Caco-2 (cell line): ENCODE data around the gene KSR2. TPM values are rescaled to one million over a fixed set of nuclear protein-coding genes. Genes with fewer than 3 reads are reported as not detected.

Source experiments
- BruUV-seq: library from RNA; stranded (reverse); fragments of 400-500 nt; replicated peaks from 2 replicates; lab custom pipeline; 2021; lab: Mats Ljungman, UMichigan
- CTCF ChIA-PET: fragments of 300-600 bp; sonication (Branson Sonifier 250); formaldehyde crosslinking; loops from one replicate; lab custom pipeline; 2022; ENCODE audit warnings: antibody characterized with exemption; lab: Charles Lee
- POLR2A ChIA-PET: fragments of 300-600 bp; sonication (Branson Sonifier 250); formaldehyde crosslinking; loops from one replicate; lab custom pipeline; 2022; ENCODE audit warnings: antibody characterized with exemption; lab: Charles Lee
- DNase-seq, 2 experiments: peaks; one replicate each; pipeline versions ENCODE4 v3.0.0 to v3.0.0-alpha.2; 2020 to 2022
- H3K27me3 ChIP-seq: replicated peaks from 2 replicates; pipeline ENCODE4 v1.6.0; 2011; ENCODE audit warnings: low read length; ENCODE audit not compliant: control insufficient read depth, insufficient read depth
- H3K36me3 ChIP-seq: 2 replicates; pipeline ENCODE4 v1.5.1; 2011; ENCODE audit warnings: low read length; ENCODE audit not compliant: control insufficient read depth, insufficient read depth
- H3K4me1 ChIP-seq: fragments of 250-450 bp; sonication (Bioruptor Pico); 2 replicates; pipeline ENCODE4 v1.5.1; 2020; ENCODE audit warnings: mild to moderate bottlenecking
- H3K4me3 ChIP-seq: 2 replicates; pipeline ENCODE4 v1.5.1; 2011; ENCODE audit warnings: low read depth, mild to moderate bottlenecking, control low read depth, low read length
- H3K9me3 ChIP-seq: fragments of 250-450 bp; sonication (Bioruptor Pico); 2 replicates; pipeline ENCODE4 v1.5.1; 2020; ENCODE audit warnings: mild to moderate bottlenecking, moderate library complexity
- H3K27ac Mint-ChIP-seq: one replicate; pipeline ENCODE4 v1.8.0; 2022; ENCODE audit warnings: mixed read lengths; ENCODE audit not compliant: unreplicated experiment
- H3K27me3 Mint-ChIP-seq: one replicate; pipeline ENCODE4 v1.8.0; 2022; ENCODE audit warnings: mixed read lengths; ENCODE audit not compliant: insufficient read depth, unreplicated experiment
- H3K36me3 Mint-ChIP-seq: one replicate; pipeline ENCODE4 v1.8.0; 2022; ENCODE audit warnings: mild to moderate bottlenecking, mixed read lengths; ENCODE audit not compliant: insufficient read depth, unreplicated experiment
- H3K4me1 Mint-ChIP-seq: one replicate; pipeline ENCODE4 v1.8.0; 2022; ENCODE audit warnings: low read depth, mixed read lengths; ENCODE audit not compliant: unreplicated experiment
- H3K4me3 Mint-ChIP-seq: one replicate; pipeline ENCODE4 v1.8.0; 2022; ENCODE audit warnings: mild to moderate bottlenecking, moderate library complexity, mixed read lengths; ENCODE audit not compliant: unreplicated experiment
- H3K9me3 Mint-ChIP-seq: one replicate; pipeline ENCODE4 v1.8.0; 2022; ENCODE audit warnings: mixed read lengths; ENCODE audit not compliant: unreplicated experiment
- CTCF ChIP-seq, 2 experiments: fragments of 200-600 bp in 1 of 2; IDR thresholded peaks; 1 replicate in 1 of 2; 2 replicates in 1 of 2; pipeline versions ENCODE4 v1.5.1 to v1.8.0; 2011 to 2022; ENCODE audit warnings: antibody characterized with exemption in 1 of 2, control low read depth in 1 of 2, inconsistent platforms in 1 of 2, low read depth in 1 of 2, low read length in 1 of 2, mild to moderate bottlenecking in 1 of 2, moderate library complexity in 1 of 2; ENCODE audit not compliant: insufficient read depth in 1 of 2, severe bottlenecking in 1 of 2, unreplicated experiment in 1 of 2
- intact Hi-C: fragments of 100-400 bp; cut with micrococcal nuclease; formaldehyde crosslinking; loops from one replicate; pipeline ENCODE4 v1.10.0; 2022; ENCODE audit not compliant: unreplicated experiment
- total RNA-seq: library from RNA; stranded (reverse); gene quantifications from 2 replicates; pipeline ENCODE4 v1.2.3, GENCODE V29; 2022

The KSR2 gene
- total RNA-seq, 1 experiment from 2014 or later, result 0.66 TPM

- no peak overlapping the region for H3K4me3 Mint-ChIP-seq
- no peaks in the 10 kb centered on the region for H3K4me1 ChIP-seq
- no peaks in the 10 kb centered on the region for H3K36me3 ChIP-seq
- H3K36me3 Mint-ChIP-seq, result peaks cover 7% of the 10 kb centered on the region
- no peak for TF ChIP-seq CTCF (IDR thresholded peaks at IDR 0.05; ENCODE audit: insufficient read depth in 1 of 2, low read depth in 1 of 2, low read length in 1 of 2, severe bottlenecking in 1 of 2, unreplicated experiment in 1 of 2)
- ChIA-PET POLR2A (no interaction called here), CTCF (no interaction called here)
- no peak for DNase-seq
- H3K27ac Mint-ChIP-seq, result no peak overlapping the region
- no TSS peak for BruUV-seq
- intact Hi-C loops, result loop anchor here (5.0 kb wide), 1 partner anchor 51 kb away; the partner anchor contains the start of gene RFC5
- H3K4me1 Mint-ChIP-seq, result peaks cover 8% of the 10 kb centered on the region
- H3K4me3 ChIP-seq, result no peak overlapping the region
- H3K9me3 ChIP-seq, result peaks cover 4% of the 10 kb centered on the region; the same call in 1 of the 2 replicates
- H3K27me3 Mint-ChIP-seq, result peaks cover 19% of the 10 kb centered on the region
- no peaks in the 10 kb centered on the region; the same call in 1 of the 2 replicates for H3K27me3 ChIP-seq
- H3K9me3 Mint-ChIP-seq, result peaks cover 8% of the 10 kb centered on the region
Measured at GRCh38 chr12:117966511-117966910, 2.3 kb downstream of the KSR2 start.

- ChIA-PET CTCF (no interaction called here), POLR2A (no interaction called here)
- no peaks in the 10 kb centered on the region; the same call in none of the 2 replicates for H3K27me3 ChIP-seq
- no TSS peak for BruUV-seq
- no peak overlapping the region for H3K4me3 Mint-ChIP-seq
- peaks cover 19% of the 10 kb centered on the region for H3K27me3 Mint-ChIP-seq
- H3K27ac Mint-ChIP-seq, result no peak overlapping the region
- TF ChIP-seq CTCF (IDR thresholded peaks at IDR 0.05; ENCODE audit: insufficient read depth in 1 of 2, low read depth in 1 of 2, low read length in 1 of 2, severe bottlenecking in 1 of 2, unreplicated experiment in 1 of 2), result no peak
- H3K9me3 ChIP-seq, result no peaks in the 10 kb centered on the region
- peaks cover 8% of the 10 kb centered on the region for H3K4me1 Mint-ChIP-seq
- H3K9me3 Mint-ChIP-seq, result no peaks in the 10 kb centered on the region
- H3K36me3 ChIP-seq, result no peaks in the 10 kb centered on the region
- no peaks in the 10 kb centered on the region for H3K4me1 ChIP-seq
- H3K4me3 ChIP-seq, result no peak overlapping the region
- no peak for DNase-seq
- intact Hi-C loops, result no loop called here
- H3K36me3 Mint-ChIP-seq, result no peaks in the 10 kb centered on the region
Measured at GRCh38 chr12:117963836-117964235, 5.0 kb downstream of the KSR2 start.

- no peak overlapping the region for H3K4me3 ChIP-seq
- POLR2A ChIA-PET, result no interaction called here
Measured at GRCh38 chr12:117936722-117937484, 31.9 kb downstream of the KSR2 start.

More at GRCh38 chr12:117936722-117937484, 31.9 kb downstream of the KSR2 start:
- Histone ChIP-seq H3K4me1 (no peaks in the 10 kb centered on the region), H3K36me3 (no peaks in the 10 kb centered on the region), H3K9me3 (no peaks in the 10 kb centered on the region), H3K27me3 (no peaks in the 10 kb centered on the region)
- no peak for DNase-seq
- CTCF ChIA-PET, result no interaction called here
- Mint-ChIP-seq H3K27me3 (peaks cover 14% of the 10 kb centered on the region), H3K27ac (no peak overlapping the region), H3K4me3 (no peak overlapping the region), H3K4me1 (no peaks in the 10 kb centered on the region), H3K9me3 (no peaks in the 10 kb centered on the region), H3K36me3 (no peaks in the 10 kb centered on the region)
- BruUV-seq, result no TSS peak
- no peak for TF ChIP-seq CTCF (IDR thresholded peaks at IDR 0.05; ENCODE audit: insufficient read depth in 1 of 2, low read depth in 1 of 2, low read length in 1 of 2, severe bottlenecking in 1 of 2, unreplicated experiment in 1 of 2)
- intact Hi-C loops, result no loop called here
